Lower lobe of right lung (tissue), 2 donors: ENCODE measurements around the gene PXDC1. TPM values are rescaled to one million over a fixed set of nuclear protein-coding genes. Genes with fewer than 3 reads are reported as not detected.

Source experiments
- ATAC-seq, 2 donors: fragments of 200-7000 bp; cut with Tn5 transposase; one replicate each; pipeline ENCODE4 v1.9.1; 2020 to 2022; ENCODE audit warnings: mild to moderate bottlenecking in 2 of 2, moderate library complexity in 2 of 2
- DNase-seq: peaks from one replicate; pipeline ENCODE4 v3.0.0-alpha.2; 2020
- H3K27ac ChIP-seq: fragments of 200-600 bp; one replicate; pipeline ENCODE4 v1.8.0; 2022
- H3K27me3 ChIP-seq: fragments of 200-600 bp; one replicate; pipeline ENCODE4 v1.8.0; 2022; ENCODE audit warnings: low read depth
- H3K36me3 ChIP-seq: fragments of 200-600 bp; one replicate; pipeline ENCODE4 v1.8.0; 2022; ENCODE audit warnings: mild to moderate bottlenecking
- H3K4me1 ChIP-seq: fragments of 200-600 bp; one replicate; pipeline ENCODE4 v1.8.0; 2022
- H3K4me3 ChIP-seq: fragments of 200-600 bp; one replicate; pipeline ENCODE4 v1.8.0; 2022; ENCODE audit warnings: mild to moderate bottlenecking
- H3K9me3 ChIP-seq: fragments of 200-600 bp; one replicate; pipeline ENCODE4 v1.8.0; 2022
- intact Hi-C: fragments of 100-400 bp; cut with DNase I; formaldehyde crosslinking; loops from one replicate; pipeline ENCODE4 v1.11.0; 2022
- total RNA-seq: library from RNA; stranded (reverse); fragmentation: NEBNext Ultra II Directional; extraction: Animal tissue kit (Norgen Biotek cat#: 25700); gene quantifications from one replicate; pipeline ENCODE4 v1.2.1, GENCODE V29; 2021
- TF ChIP-seq, protein P1 (sequence below): fragments of 200-600 bp; IDR thresholded peaks from one replicate; pipeline ENCODE4 v1.8.0; 2022; ENCODE audit warnings: antibody characterized with exemption, mild to moderate bottlenecking
- donor health status: DM: no; HTN: yes; CAD: no; lungs with severe emphysema.

PXDC1 gene
- total RNA-seq, 1 donor from 2014 or later = 50.9 TPM

DNA sequence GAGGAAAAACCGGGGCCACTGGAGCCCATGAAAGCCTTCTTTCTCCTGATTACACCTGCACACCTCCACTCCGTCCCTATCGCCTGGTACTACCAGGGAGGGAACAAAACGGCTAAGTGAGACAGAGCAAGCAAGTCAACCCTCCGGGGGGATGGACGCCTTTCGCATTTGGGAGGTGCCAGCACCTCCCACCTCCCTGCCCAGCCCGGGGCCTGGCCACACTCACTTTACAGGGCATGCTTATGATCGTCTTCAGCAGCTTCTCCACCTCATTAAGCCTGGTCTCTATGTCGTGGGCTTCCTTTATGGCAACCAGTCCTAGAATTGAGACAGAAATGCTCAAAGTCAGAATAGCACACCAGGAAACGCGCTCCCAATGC is 13.7 kb downstream of the PXDC1 start:
- DNase-seq (no peak), ATAC-seq (no peak)
- intact Hi-C loops = loop anchor here (5.0 kb wide), 1 partner anchor 461 kb away; no protein-coding TSS in a partner anchor
- Histone ChIP-seq H3K4me3 (no peak overlapping the region), H3K27me3 (no peaks in the 10 kb centered on the region), H3K4me1 (peaks cover 39% of the 10 kb centered on the region), H3K36me3 (peaks cover 58% of the 10 kb centered on the region), H3K9me3 (peaks cover 5% of the 10 kb centered on the region), H3K27ac (no peak overlapping the region)
- TF ChIP-seq, protein P1, sequence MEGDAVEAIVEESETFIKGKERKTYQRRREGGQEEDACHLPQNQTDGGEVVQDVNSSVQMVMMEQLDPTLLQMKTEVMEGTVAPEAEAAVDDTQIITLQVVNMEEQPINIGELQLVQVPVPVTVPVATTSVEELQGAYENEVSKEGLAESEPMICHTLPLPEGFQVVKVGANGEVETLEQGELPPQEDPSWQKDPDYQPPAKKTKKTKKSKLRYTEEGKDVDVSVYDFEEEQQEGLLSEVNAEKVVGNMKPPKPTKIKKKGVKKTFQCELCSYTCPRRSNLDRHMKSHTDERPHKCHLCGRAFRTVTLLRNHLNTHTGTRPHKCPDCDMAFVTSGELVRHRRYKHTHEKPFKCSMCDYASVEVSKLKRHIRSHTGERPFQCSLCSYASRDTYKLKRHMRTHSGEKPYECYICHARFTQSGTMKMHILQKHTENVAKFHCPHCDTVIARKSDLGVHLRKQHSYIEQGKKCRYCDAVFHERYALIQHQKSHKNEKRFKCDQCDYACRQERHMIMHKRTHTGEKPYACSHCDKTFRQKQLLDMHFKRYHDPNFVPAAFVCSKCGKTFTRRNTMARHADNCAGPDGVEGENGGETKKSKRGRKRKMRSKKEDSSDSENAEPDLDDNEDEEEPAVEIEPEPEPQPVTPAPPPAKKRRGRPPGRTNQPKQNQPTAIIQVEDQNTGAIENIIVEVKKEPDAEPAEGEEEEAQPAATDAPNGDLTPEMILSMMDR = no peak

DNA sequence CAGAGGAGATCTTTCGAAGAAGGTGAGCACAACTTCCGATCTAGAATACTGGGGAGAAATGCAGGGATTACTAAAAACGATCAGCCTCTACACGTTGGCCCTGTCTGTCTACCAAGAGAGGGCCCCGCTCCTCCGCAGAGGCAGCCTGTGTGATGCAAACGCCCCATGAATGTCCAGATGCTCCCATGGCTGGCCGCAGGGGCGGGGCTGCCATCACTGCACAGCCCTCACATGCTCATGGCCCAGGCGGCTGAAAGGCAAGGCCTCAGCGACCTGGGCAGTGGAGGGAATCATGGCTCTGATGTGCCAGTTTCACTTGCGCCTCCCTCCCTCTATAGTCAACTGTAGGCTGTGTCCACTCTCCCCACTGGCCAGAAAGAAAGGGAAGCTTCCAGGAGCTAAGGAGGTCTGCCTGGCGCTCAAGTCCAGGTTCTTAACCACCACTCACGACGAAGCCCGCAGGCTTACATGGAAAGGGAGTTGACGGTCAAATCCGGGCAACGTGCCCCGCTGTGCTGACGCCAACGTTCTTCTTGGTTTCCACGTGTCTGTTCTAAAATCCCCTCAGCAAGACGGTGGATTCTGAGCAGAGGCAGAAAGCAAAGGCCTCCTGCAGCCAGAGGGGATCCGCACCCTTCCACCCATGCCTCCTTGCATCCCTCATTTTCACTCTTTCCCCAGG is 14.2 kb downstream of the PXDC1 start:
- no peak overlapping the region for H3K4me3 ChIP-seq
- no peak for DNase-seq
- peaks cover 61% of the 10 kb centered on the region for H3K36me3 ChIP-seq
- H3K27me3 ChIP-seq = no peaks in the 10 kb centered on the region
- peaks cover 5% of the 10 kb centered on the region for H3K9me3 ChIP-seq
- H3K4me1 ChIP-seq = peaks cover 39% of the 10 kb centered on the region
- ATAC-seq = no peak
- no peak overlapping the region for H3K27ac ChIP-seq
- intact Hi-C loops = loop anchor here (5.0 kb wide), 1 partner anchor 460 kb away; no protein-coding TSS in a partner anchor
- TF ChIP-seq, protein P1 = no peak

DNA sequence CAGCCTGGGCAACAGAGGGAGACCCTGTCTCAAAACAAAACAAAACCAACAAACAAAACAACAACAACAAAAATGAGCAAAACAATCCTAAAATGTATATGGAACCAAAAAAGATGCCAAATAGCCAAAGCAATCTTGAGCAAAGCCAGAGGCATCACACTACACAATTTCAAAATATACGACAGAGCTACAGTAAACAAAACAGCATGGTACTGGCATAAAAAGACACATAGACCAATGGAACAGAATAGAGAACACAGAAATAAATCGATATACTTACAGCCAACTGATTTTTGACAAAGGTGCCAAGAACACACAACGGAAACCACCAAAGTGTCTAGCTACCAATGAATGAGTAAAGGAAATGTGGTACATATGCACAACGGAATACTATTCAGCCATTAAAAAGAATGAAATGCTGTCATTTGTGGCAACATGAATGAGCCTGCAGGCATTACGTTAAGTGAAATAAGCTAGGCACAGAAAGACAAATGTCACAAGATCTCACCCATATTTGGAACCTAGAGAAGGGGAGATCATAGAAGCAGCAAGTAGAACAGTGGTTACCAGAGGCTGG is 16.4 kb downstream of the PXDC1 start:
- Histone ChIP-seq H3K36me3 (peaks cover 77% of the 10 kb centered on the region), H3K9me3 (peaks cover 5% of the 10 kb centered on the region), H3K4me3 (no peak overlapping the region), H3K27me3 (no peaks in the 10 kb centered on the region), H3K27ac (no peak overlapping the region), H3K4me1 (peaks cover 25% of the 10 kb centered on the region)
- ATAC-seq (no peak), DNase-seq (no peak)
- TF ChIP-seq, protein P1 = no peak
- intact Hi-C loops = loop anchor here (5.0 kb wide), 1 partner anchor 458 kb away; no protein-coding TSS in a partner anchor

DNA sequence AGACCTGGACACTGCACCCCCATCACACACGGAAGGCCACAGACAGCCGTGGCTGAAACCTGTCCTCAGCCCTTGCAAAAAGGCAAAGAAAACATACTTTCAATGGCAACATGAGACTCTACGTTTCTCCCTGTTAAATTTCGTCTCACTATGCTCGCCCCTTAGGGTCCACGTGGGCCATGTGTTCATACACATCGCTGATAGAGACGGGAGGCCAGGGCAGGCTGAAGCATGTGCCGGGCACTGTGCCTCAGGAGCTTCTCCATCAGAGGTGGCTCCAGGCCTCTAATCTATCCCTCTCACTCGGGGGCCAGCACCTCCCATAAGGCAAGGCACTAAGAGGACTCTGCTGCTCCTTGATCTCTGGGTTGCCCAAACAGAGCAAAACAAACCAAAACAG is 17.5 kb downstream of the PXDC1 start:
- no peak overlapping the region for H3K27ac ChIP-seq
- ATAC-seq (no peak), DNase-seq (no peak)
- TF ChIP-seq, protein P1 = no peak
- H3K4me1 ChIP-seq = peaks cover 14% of the 10 kb centered on the region
- peaks cover 5% of the 10 kb centered on the region for H3K9me3 ChIP-seq
- H3K4me3 ChIP-seq = no peak overlapping the region
- intact Hi-C loops = no loop called here
- peaks cover 84% of the 10 kb centered on the region for H3K36me3 ChIP-seq
- no peaks in the 10 kb centered on the region for H3K27me3 ChIP-seq

DNA sequence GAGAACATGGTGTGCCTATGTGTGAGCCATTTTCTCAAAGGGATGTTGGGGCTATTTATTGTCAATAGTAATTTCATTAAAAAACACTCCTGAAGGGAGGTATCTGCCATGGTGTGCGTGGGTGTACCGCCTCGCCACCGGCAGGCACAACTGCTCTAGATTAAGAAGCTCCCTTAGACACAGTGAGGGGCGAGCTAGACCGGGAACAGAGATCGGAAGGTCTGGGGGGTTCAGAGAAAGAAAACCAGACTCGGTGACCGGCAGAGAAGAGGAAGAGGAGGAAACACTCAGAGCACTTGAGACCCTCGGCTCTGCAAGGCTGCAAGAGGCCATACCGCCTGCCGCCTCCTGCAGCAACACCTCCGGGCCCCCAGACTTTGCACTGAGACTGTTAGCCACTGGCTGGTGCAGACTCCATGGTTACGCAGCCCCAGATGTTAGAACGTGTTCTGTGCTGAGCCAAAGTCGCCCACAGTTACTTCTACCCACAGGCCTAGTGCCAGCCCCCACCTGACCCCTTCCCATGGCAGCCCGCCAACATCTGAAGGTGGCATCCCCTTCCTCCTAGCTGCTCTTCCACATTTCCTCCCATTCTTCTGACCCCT is 18.1 kb downstream of the PXDC1 start:
- peaks cover 5% of the 10 kb centered on the region for H3K9me3 ChIP-seq
- no peak for DNase-seq
- intact Hi-C loops = no loop called here
- peaks cover 13% of the 10 kb centered on the region for H3K4me1 ChIP-seq
- peaks cover 81% of the 10 kb centered on the region for H3K36me3 ChIP-seq
- H3K4me3 ChIP-seq = no peak overlapping the region
- TF ChIP-seq, protein P1 = no peak
- no peaks in the 10 kb centered on the region for H3K27me3 ChIP-seq
- ATAC-seq = no peak
- no peak overlapping the region for H3K27ac ChIP-seq
